GM19035 (cell line): ENCODE measurements around the gene MB21D2.

Experiments
- ATAC-seq: cut with Tn5 transposase; IDR thresholded peaks from one replicate; pipeline ENCODE4 v1.9.1; 2021; ENCODE audit not compliant: unreplicated experiment

Gene MB21D2

DNA sequence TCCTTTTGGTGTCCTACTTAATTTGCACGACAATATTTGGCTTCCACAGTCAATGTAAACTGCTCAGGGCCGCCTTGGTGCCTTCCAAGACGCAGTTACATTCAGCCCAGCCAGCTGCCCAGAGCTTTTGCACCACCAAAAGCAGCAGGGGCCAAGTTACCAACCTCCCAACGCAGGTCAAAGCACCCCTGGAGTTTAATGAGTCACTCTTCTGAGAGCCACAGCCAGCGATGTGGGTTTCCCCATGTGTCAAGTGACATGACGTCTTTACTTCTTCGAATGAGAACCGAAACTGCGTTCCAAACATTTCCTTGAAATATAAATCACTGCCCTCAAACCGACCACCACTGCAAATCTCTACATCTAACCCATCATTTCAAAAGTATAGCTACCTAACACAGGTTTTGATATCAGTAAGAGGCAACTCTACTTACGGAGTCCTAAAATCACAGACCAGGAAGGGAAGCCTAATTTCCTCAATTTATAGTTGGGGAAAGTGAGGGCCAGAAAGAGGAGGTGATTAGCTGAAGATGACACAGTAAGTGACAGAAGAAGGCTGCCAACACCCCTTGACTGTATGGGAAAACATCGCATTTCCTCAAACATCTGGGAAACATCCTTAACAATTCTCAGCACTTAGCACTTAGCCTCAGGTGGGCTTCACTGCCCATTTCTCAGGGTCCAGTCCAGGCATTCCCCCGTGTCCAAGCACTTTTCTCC, 24.5 kb downstream of the MB21D2 start:
- peak; percentile 97 for ATAC-seq

DNA sequence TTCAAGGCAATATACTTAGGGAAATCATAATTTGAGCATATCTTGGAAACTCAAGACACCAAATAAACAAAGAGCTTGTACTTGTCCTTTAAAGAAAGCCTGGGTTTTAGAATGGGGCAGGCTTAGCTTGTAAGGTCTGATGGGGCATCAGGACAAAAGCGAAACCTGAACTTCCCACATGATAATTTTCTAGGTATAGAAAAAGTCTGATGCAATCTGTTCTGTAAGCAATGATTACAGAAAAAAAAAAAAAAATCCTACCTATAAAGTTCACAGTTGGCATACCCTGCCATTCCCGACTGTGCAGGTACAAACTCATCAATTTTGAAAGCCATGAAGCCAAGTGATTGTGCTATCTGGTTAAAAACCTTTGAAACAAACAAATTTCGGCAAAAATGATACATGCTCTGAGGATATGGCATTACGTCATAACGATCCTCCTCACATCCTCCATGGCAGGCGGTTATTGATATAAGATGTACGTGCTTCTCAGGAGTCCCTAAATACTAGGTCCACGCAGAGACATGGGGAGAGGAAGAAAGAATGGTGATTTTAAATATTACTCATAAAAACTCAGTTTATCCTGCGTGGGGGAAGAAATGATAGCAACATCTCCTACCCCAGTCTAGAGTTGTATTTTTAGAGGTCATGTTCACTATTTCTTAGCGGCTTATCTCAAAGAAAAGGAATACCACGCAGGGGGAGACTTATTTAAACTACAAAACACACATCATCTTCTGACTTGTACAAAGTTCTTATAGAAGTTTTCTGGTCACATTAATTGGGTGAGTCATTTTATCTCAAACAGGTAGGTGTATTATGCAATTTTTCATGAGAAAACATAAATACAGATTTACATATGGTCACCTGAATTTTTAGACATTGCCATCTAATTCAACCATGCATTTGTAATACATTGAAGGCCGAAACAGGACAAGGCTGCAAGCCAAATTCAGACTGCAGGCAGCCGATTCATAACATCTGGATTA, 27.0 kb downstream of the MB21D2 start:
- ATAC-seq, result no peak

DNA sequence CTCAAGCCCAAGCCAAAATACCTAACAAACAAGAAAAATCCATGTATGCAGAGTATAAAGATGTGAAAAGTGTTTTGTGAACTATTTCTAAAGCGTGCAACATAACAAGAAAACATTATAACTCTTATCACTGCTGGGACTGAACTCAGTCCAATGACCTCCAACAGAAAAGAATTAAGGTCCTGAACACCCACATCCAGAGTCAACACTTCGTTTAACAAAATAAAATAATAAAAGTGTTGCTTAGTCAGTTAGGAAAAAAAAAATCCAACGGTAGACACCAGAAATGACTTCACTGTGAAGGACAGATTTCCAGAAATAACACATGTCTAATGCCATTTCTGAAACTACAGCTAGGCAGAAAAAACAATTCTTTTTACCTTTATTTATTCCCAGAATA, 28.0 kb downstream of the MB21D2 start:
- no peak for ATAC-seq

DNA sequence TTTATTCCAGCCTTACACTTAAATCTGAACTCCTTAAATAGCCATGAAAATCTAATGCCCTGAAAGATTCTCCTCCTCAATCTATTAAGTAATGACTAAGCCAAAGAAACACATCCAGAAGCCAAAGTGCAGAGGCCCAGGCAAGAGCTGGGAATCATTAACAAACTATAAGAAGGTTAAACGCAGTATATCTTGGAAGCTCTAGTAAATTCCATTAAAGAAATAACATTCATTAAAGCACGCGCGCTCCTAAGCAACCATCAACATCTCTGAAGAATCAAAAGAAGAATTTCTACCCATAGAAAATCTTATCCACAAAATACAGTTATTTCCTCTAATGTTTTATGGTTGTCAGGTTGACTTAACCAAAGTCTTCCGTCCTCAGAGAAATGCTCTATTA, 29.5 kb downstream of the MB21D2 start:
- ATAC-seq, result no peak

DNA sequence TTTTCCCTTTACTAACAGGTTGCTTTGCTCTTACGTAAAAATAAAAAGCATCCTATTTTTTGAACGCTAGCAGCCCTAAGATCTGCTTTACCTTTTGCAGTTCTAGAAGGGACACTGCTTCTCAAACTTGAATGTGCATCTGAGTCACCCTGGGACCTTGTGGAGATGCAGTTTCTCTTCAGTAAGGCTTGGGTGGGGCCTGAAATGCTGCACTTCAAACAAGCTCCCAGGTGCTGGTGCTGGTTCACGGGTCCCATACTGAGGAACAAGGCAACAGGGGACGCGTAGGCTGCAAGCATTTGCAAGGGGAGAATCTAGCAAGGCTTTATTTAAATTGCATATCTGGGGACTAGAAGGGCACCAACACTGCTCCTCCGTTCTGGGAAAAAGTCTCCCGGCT, 30.0 kb downstream of the MB21D2 start:
- ATAC-seq, result no peak

DNA sequence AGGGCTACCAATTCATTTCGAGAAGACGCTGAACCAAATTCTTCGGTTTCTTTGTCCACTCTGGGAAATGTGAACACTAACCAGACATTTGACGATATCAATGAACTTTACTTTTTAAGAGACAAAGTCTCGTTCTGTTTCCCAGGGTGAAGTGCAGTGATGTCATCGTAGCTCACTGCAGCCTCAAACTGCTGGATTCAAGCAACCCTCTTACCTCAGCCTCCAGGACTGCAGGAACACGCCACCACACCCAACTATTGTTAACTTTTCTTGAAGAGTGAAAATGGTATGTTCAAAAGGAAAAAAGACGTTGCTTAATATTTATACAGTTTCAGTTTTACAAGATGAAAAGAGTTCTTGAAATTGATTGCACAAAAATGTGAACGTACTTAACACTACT, 30.6 kb downstream of the MB21D2 start:
- ATAC-seq, result no peak

DNA sequence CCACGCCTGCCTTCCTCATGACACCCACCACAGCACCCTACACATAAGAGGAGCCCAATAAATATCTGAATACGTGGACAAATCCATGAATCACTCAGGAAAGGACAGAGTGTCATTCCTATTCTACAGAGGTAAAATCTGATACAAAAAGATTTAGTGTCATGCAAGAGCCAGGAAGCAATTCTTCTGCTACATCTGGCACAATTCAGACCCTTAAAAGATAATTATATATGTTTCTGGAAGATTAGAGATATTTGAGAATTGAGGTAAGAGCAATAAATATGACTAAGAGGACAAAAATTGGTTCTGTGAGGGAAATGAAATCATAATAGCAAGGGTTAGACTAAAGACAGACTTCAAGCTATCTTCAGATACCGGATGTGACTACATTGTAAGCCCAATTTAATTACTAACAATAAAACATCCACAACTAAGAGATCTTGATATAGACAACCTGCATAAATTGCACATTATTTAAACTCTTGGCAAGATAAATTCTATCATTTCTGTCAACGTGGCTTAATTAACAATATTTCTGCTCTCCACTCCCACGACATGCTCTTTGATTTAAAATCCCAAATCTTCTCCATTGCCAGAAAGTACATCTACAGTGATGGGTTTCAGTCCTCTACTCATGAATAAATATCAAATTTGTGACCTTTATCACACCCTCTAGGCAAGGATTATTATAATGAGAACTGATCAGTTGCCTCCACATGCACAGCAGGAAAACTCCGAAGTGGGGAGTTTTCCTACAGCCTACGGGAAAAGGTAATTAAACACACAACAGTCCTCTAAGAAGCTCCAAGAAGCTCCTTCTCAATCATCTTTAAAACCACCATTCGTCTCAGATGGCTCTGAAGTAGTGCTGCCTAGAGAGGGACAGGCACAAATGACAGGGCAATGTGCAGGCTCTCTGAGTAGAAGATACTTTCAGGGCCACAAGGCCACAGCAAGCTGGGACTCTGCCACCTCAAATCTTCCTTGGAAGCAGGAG, 32.6 kb downstream of the MB21D2 start:
- no peak for ATAC-seq

DNA sequence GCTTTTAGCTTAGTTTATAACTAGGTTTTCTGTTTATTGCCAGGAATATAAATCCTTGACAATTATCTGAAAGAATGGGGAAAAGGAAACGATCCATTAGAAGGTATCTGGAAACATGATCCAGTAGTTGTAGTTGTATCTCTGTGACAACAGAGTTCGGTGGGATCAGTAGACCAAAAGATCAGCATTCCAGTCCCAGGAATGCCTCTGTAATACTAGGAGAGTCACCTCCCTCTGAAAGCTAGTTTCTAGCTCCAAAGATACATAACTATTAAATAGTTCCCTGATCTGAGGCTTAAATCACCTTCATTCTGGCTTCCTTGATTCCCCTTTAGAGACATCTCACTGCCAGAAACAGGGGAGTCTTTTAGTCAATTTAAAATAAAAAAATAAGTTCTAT, 34.1 kb downstream of the MB21D2 start:
- no peak for ATAC-seq

DNA sequence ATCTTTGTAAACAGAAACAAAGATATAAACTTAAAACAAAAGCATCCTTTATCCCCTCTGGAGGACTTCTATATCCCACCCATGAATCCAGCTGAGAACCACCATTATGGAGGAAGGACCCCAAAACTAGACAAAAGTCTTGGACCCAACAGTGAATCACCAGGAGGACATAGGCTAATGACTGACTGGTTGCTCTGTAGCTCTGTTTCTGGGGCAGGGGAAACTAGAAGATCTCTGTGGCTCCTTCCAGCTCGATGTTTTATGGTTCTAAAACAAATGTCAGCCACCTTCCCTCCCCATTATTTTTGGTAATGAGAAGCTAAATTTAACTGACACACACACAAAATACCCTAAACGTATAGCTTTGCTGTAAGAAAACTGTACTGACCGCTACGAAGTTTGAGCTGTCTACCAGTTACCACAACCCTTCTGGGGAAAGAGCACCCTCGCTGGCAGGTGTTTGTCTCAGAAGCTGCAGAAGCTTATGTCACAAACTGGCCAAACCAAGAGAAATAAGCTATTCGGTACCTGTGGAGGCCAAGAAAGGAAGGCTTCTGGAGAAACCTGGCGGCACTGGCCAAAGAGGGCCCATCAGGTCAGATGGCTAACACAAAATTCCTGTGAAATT, 36.4 kb downstream of the MB21D2 start:
- ATAC-seq, result no peak

DNA sequence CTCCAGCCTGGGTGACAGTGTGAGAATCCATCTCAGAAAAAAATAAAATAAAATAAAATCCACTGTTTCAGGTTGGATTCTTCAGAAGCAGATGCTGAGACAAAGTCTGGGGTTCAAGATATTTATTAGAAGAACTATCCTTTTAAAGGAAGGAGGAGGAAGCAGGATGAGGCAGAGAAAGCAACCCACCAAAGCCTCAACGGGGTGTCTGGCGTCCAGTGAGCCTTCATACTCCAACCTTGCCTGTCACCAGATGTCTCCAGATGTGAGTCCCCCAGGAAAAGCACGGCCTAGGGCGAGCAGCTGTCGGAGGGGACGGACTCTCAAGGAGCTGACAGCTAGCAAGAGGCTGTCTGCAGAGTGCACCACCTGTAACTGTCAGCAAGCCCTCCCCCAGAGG, 37.3 kb downstream of the MB21D2 start:
- ATAC-seq, result no peak

DNA sequence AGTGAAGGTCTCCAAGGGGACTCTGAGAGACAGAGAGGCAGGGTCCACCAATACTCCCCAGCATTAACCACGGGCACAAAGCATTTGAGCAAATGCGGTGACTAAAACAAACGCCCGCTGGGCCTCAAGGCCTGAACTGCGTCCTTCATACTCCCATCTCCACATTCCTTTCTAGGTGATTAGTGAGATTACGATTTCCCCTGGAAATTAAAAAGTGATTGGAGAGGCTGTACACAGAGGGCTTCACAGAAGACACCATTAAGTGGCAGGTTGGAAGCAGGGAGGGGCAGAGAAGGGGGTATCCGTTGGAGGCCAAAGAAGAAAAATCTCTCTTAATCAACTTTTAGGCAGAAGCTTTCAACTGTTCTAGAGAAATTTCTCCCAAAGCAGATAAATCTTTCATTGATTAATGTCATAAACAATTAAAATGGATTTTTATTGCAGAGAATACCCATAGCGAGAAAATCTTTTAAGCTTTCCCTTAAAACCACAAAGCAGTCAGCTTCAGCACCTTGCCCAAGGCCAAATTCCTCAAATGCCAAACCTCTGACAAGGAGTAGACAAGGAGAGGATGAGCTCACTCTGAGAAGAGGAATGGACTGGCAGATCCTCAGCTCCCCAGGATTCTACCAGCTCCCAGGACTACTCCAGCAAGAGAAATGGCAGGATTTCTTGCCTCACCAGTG, 38.2 kb downstream of the MB21D2 start:
- no peak for ATAC-seq

DNA sequence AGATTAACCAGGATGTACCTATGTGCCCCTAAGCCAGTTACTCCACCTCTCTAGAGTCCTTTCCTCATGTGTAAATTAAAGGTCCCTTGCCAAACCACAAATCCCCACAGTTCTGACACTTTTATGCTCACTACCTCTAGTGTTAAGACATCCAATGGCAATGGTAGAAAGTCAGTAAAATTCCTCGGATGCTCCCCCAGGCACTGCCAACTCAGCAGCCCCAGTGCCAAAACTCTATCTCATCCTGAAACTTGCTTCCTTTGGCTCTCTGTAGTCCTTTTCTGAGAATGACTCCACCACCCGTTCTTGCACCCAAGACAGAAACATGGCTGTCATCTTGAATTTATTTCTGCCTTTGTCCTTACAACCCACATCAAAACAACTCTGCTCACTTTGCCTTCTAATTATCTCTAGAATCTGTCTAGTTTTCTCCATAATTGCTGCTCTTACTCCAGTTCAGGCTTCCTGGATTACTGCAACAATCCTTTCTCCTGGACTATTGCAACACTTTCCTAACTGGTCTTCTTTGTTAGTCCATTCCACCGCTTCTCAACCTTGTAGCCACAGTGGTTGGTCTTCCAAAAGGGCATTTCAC, 41.6 kb downstream of the MB21D2 start:
- ATAC-seq, result no peak

DNA sequence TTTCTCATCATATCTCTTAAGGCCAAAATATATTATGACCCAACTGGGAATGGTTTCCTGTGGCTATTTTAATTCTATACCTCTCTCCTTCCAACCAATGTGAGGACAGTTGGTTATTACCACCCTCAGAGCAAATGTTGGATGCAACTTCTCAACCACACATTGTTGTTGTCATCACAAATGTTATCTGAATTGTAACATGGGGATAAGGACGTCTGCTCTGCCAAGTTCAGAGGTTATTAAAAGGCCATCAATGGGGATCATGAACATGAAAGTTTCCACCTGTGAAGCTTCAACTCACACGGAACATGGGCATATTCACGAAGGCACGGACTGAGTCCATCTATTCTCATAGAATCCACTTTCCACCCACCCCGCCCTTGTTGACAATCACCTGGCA, 46.8 kb downstream of the MB21D2 start:
- ATAC-seq, result no peak

DNA sequence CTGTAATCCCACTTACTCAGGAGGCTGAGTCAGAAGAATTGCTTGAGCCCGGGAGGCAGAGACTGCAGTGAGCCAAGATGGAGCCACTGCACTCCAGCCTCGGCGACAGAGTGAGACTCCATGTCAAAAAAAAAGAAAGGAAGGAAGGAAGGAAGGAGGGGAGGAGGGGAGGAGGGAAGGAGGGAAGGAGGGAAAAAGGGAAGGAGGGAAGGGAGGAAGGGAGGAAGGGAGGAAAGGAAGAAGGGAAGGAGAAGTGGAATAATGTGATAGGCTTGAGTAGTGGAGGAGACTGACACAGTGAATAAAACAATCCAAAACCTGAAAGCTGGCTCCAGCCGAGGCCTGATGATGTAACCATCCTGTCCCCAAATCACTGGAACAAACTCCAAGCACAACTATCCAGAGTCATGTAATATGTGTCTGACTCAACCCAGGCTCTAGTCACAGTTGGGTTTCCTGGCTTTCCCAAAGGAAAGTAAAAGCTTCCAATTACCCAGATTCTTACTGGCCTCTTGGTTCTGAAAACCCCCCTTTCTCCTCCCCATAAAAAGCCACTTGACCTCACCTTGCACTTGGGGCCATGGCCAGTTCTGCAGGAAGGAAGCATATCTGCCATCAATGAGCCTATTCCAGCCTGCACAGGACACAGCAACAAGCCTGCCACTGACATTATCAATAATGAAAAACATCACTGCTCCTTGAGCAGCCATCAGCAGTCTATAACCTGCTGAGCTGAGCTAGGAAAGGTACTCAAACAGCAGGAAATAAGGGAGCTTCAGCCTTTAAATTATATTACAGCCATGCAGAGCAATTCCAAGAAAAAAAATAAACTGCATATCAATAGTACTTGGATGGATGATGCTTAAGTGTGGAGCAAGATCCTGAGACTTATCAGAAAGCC, 48.3 kb downstream of the MB21D2 start:
- ATAC-seq, result no peak

DNA sequence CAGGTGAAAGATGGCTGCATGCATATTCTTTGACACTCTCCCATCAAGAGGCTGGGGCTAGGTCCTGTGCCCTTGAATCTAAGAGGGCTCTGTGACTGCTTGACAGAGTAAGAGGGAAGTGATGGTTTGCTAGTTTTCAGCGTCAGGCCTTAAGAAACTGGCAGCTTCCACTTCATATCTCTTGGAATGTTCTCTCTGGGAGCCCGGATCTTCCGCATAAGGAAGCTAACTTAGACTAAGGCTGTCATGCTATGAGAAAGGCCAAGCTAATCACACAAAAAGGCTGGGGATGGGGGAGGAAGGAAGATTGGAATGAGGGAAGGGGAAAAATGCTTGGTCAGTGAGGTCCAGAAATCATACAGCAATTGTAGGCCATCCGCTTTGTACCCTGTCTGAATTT, 50.0 kb downstream of the MB21D2 start:
- no peak for ATAC-seq

DNA sequence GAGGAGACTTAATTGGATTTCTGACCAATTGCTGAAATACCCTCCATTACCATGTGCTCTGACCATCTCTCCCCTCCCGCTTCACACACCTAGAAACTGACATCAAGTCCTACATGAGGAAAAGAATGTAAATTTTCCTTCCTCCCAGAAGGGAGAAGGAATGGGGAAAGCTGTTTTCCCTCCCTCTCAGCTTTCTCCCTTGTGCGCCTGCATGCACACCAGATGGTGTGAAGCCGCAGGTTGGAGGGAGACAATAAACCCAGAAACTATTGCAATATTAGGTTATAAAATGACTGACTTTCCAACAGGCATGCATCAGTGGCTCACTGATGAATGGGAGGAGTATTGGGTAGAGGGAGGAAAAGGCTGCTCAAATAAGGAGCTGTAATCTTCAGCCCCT, 50.9 kb downstream of the MB21D2 start:
- ATAC-seq, result no peak

DNA sequence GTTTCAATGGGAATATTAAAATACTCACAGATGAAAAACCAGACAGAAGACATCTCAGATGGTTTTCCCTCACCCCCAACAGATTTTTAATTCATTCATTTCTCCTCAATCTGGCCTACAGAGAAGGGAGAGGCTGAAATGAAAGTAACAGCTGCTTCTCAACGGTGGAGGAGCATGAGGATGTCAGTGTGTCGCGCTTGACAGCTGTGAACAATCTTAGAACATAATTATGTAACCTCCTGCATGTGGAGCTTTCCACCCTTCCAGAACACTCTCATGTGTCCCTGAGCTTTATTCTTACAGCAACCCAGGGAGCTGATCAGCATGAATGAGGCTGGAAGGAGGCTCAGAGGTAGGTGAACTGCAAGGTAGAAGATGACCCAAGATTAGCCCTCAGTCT, 52.7 kb downstream of the MB21D2 start:
- peak; percentile 82 for ATAC-seq

DNA sequence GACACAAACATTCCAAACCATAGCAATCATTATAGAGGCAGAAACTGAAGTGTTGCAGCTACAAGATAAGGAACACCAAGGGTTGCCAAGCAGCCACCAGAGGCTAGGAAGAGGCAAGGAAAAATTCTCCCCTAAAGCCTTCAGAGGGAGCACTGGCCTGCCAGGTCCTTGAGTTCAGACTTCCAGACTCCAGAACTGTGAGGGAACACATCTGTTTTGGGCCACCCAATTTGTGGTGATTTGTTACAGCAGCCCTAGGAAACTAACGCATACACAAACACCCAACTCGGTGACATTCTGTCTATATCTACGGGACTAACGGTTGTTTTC, 54.6 kb downstream of the MB21D2 start:
- no peak for ATAC-seq
